ENCODE data around the gene NFIB.

- TF ChIP-seq EP300 (IDR thresholded peaks at IDR 0.05; ENCODE audit: borderline replicate concordance in 1 of 2, control insufficient read depth in 1 of 2, low read depth in 2 of 2, low read length in 2 of 2) (no peak), CHD2 (IDR thresholded peaks at IDR 0.05; ENCODE audit: borderline replicate concordance, low read depth, low read length) (no peak), ETV6 (conservative IDR thresholded peaks at IDR 0.05 in 1 of 2, IDR thresholded peaks at IDR 0.05 in 1 of 2; ENCODE audit: borderline replicate concordance in 1 of 2, low read depth in 1 of 2) (no peak), ATF3 (IDR thresholded peaks at IDR 0.05; ENCODE audit: borderline replicate concordance, extremely low read depth, low read depth, low read length) (no peak), RCOR1 (conservative IDR thresholded peaks at IDR 0.05; ENCODE audit: low read depth, low read length) (no peak), HDAC6 (IDR thresholded peaks at IDR 0.05; ENCODE audit: unreplicated experiment) (no peak)
Measured at GRCh38 chr9:14223081-14223480, 90.9 kb downstream of the NFIB start.

Data from GM12878 (cell line).